Activated naive CD4-positive, alpha-beta T cell treated with anti-CD3 and anti-CD28 coated beads, Interleukin-2, amount 10 ng/mL, durations not matched to agents 7 days and 5 days (primary cell): ENCODE measurements around the gene ATP1A1.

Source experiments
- CTCF ChIA-PET: fragments of 350-600 bp; sonication (Branson Sonifier 250); formaldehyde crosslinking; loops from one replicate; lab custom pipeline; 2021; ENCODE audit warnings: antibody characterized with exemption; lab: Charles Lee
- DNase-seq: peaks from one replicate; pipeline ENCODE4 v3.0.0-alpha.2; 2020
- H3K27ac Mint-ChIP-seq: one replicate; pipeline ENCODE4 v1.8.0; 2021; ENCODE audit warnings: mild to moderate bottlenecking, moderate library complexity, mixed read lengths
- H3K27me3 Mint-ChIP-seq: one replicate; pipeline ENCODE4 v1.8.0; 2021; ENCODE audit warnings: mild to moderate bottlenecking, mixed read lengths
- H3K36me3 Mint-ChIP-seq: one replicate; pipeline ENCODE4 v1.8.0; 2021; ENCODE audit warnings: mixed read lengths
- H3K4me1 Mint-ChIP-seq: one replicate; pipeline ENCODE4 v1.8.0; 2021; ENCODE audit warnings: mixed read lengths
- H3K4me3 Mint-ChIP-seq: one replicate; pipeline ENCODE4 v1.8.0; 2021; ENCODE audit warnings: mild to moderate bottlenecking, moderate library complexity, mixed read lengths
- H3K9me3 Mint-ChIP-seq: one replicate; pipeline ENCODE4 v1.8.0; 2021; ENCODE audit warnings: mixed read lengths

The ATP1A1 gene

GRCh38 chr1:116428576-116428975 is 55.5 kb downstream of the ATP1A1 start:
- CTCF ChIA-PET: interaction anchor here (1.1 to 1.4 kb wide), 2 partner anchors 71 to 289 kb away, joined by 3 to 6 read pairs; no protein-coding TSS in a partner anchor
- Mint-ChIP-seq H3K36me3 (no peaks in the 10 kb centered on the region), H3K27me3 (peaks cover 35% of the 10 kb centered on the region), H3K4me1 (no peaks in the 10 kb centered on the region), H3K4me3 (no peak overlapping the region), H3K27ac (no peak overlapping the region), H3K9me3 (no peaks in the 10 kb centered on the region)
- DNase-seq: no peak

GRCh38 chr1:116429821-116430374 is 56.9 kb downstream of the ATP1A1 start:
- CTCF ChIA-PET: interaction anchor here (1.4 kb wide), 1 partner anchor 261 kb away, joined by 3 read pairs; no protein-coding TSS in a partner anchor
- H3K27ac Mint-ChIP-seq: no peak overlapping the region
- DNase-seq: no peak
- H3K9me3 Mint-ChIP-seq: no peaks in the 10 kb centered on the region
- no peaks in the 10 kb centered on the region for H3K36me3 Mint-ChIP-seq
- no peaks in the 10 kb centered on the region for H3K4me1 Mint-ChIP-seq
- H3K4me3 Mint-ChIP-seq: no peak overlapping the region
- H3K27me3 Mint-ChIP-seq: peaks cover 31% of the 10 kb centered on the region

GRCh38 chr1:116431870-116432500 is 58.9 kb downstream of the ATP1A1 start:
- Mint-ChIP-seq H3K4me3 (no peak overlapping the region), H3K4me1 (no peaks in the 10 kb centered on the region), H3K27ac (no peak overlapping the region), H3K9me3 (no peaks in the 10 kb centered on the region), H3K27me3 (peaks cover 28% of the 10 kb centered on the region), H3K36me3 (no peaks in the 10 kb centered on the region)
- CTCF ChIA-PET: interaction anchor here (1.0 kb wide), 1 partner anchor 53 kb away, joined by 3 read pairs; no protein-coding TSS in a partner anchor
- DNase-seq: no peak

GRCh38 chr1:116432655-116433265 is 59.7 kb downstream of the ATP1A1 start:
- H3K27me3 Mint-ChIP-seq: peaks cover 28% of the 10 kb centered on the region
- CTCF ChIA-PET: interaction anchor here (1.0 to 1.8 kb wide), 2 partner anchors 52 to 66 kb away, joined by 3 to 5 read pairs; no protein-coding TSS in a partner anchor
- H3K27ac Mint-ChIP-seq: no peak overlapping the region
- DNase-seq: no peak
- no peaks in the 10 kb centered on the region for H3K36me3 Mint-ChIP-seq
- no peaks in the 10 kb centered on the region for H3K4me1 Mint-ChIP-seq
- no peak overlapping the region for H3K4me3 Mint-ChIP-seq
- H3K9me3 Mint-ChIP-seq: no peaks in the 10 kb centered on the region

- no peak for DNase-seq
- Mint-ChIP-seq H3K9me3 (no peaks in the 10 kb centered on the region), H3K27ac (no peak overlapping the region), H3K36me3 (no peaks in the 10 kb centered on the region), H3K4me3 (no peak overlapping the region), H3K4me1 (no peaks in the 10 kb centered on the region), H3K27me3 (peaks cover 33% of the 10 kb centered on the region)
- CTCF ChIA-PET: interaction anchor here (1.1 to 1.8 kb wide), 2 partner anchors 52 to 65 kb away, joined by 3 to 5 read pairs; no protein-coding TSS in a partner anchor
Observed at GRCh38 chr1:116433275-116434257, 60.5 kb downstream of the ATP1A1 start.

- H3K27me3 Mint-ChIP-seq: peaks cover 30% of the 10 kb centered on the region
- no peak overlapping the region for H3K4me3 Mint-ChIP-seq
- H3K36me3 Mint-ChIP-seq: no peaks in the 10 kb centered on the region
- no peak for DNase-seq
- CTCF ChIA-PET: interaction anchor here (1.3 kb wide), 1 partner anchor 18 kb away, joined by 3 read pairs; no protein-coding TSS in a partner anchor
- H3K27ac Mint-ChIP-seq: no peak overlapping the region
- no peaks in the 10 kb centered on the region for H3K9me3 Mint-ChIP-seq
- no peaks in the 10 kb centered on the region for H3K4me1 Mint-ChIP-seq
Observed at GRCh38 chr1:116434849-116435248, 61.8 kb downstream of the ATP1A1 start.

- Mint-ChIP-seq H3K9me3 (no peaks in the 10 kb centered on the region), H3K4me3 (no peak overlapping the region), H3K36me3 (no peaks in the 10 kb centered on the region), H3K4me1 (no peaks in the 10 kb centered on the region), H3K27ac (no peak overlapping the region), H3K27me3 (peaks cover 35% of the 10 kb centered on the region)
- CTCF ChIA-PET: interaction anchor here (1.3 to 1.5 kb wide), 2 partner anchors 19 to 297 kb away, joined by 3 to 8 read pairs; no protein-coding TSS in a partner anchor
- DNase-seq: no peak
Observed at GRCh38 chr1:116435806-116436610, 63.0 kb downstream of the ATP1A1 start.

- no peaks in the 10 kb centered on the region for H3K9me3 Mint-ChIP-seq
- H3K27ac Mint-ChIP-seq: no peak overlapping the region
- H3K4me1 Mint-ChIP-seq: no peaks in the 10 kb centered on the region
- no peaks in the 10 kb centered on the region for H3K36me3 Mint-ChIP-seq
- CTCF ChIA-PET: interaction anchor here (1.5 kb wide), 1 partner anchor 297 kb away, joined by 8 read pairs; no protein-coding TSS in a partner anchor
- DNase-seq: no peak
- no peak overlapping the region for H3K4me3 Mint-ChIP-seq
- H3K27me3 Mint-ChIP-seq: peaks cover 38% of the 10 kb centered on the region
Observed at GRCh38 chr1:116436611-116436970, 63.5 kb downstream of the ATP1A1 start.

GRCh38 chr1:116439701-116440100 is 66.7 kb downstream of the ATP1A1 start:
- no peak for DNase-seq
- Mint-ChIP-seq H3K4me3 (no peak overlapping the region), H3K9me3 (no peaks in the 10 kb centered on the region), H3K27me3 (peaks cover 46% of the 10 kb centered on the region), H3K27ac (no peak overlapping the region), H3K4me1 (no peaks in the 10 kb centered on the region), H3K36me3 (no peaks in the 10 kb centered on the region)
- CTCF ChIA-PET: no interaction called here

GRCh38 chr1:116440731-116441130 is 67.7 kb downstream of the ATP1A1 start:
- Mint-ChIP-seq H3K4me3 (no peak overlapping the region), H3K9me3 (no peaks in the 10 kb centered on the region), H3K36me3 (no peaks in the 10 kb centered on the region), H3K27me3 (peaks cover 54% of the 10 kb centered on the region), H3K27ac (no peak overlapping the region), H3K4me1 (no peaks in the 10 kb centered on the region)
- CTCF ChIA-PET: no interaction called here
- no peak for DNase-seq

GRCh38 chr1:116445534-116445933 is 72.5 kb downstream of the ATP1A1 start:
- no peak for DNase-seq
- Mint-ChIP-seq H3K27ac (no peak overlapping the region), H3K4me3 (no peak overlapping the region), H3K4me1 (no peaks in the 10 kb centered on the region), H3K9me3 (no peaks in the 10 kb centered on the region), H3K36me3 (no peaks in the 10 kb centered on the region), H3K27me3 (peaks cover 50% of the 10 kb centered on the region)
- CTCF ChIA-PET: no interaction called here

GRCh38 chr1:116446686-116447085 is 73.6 kb downstream of the ATP1A1 start:
- Mint-ChIP-seq H3K9me3 (no peaks in the 10 kb centered on the region), H3K27me3 (peaks cover 42% of the 10 kb centered on the region)
- CTCF ChIA-PET: no interaction called here

GRCh38 chr1:116448785-116449385 is 75.8 kb downstream of the ATP1A1 start:
- Mint-ChIP-seq H3K36me3 (no peaks in the 10 kb centered on the region), H3K4me3 (no peak overlapping the region), H3K9me3 (no peaks in the 10 kb centered on the region), H3K4me1 (no peaks in the 10 kb centered on the region), H3K27me3 (peaks cover 28% of the 10 kb centered on the region), H3K27ac (no peak overlapping the region)
- DNase-seq: no peak
- CTCF ChIA-PET: interaction anchor here (0.9 to 2.2 kb wide), 3 partner anchors 23 to 298 kb away, joined by 3 to 9 read pairs (median 4); no protein-coding TSS in a partner anchor

More at GRCh38 chr1:116446686-116447085, 73.6 kb downstream of the ATP1A1 start:
- no peaks in the 10 kb centered on the region for H3K4me1 Mint-ChIP-seq
- no peaks in the 10 kb centered on the region for H3K36me3 Mint-ChIP-seq
- no peak overlapping the region for H3K4me3 Mint-ChIP-seq
- no peak for DNase-seq
- H3K27ac Mint-ChIP-seq: no peak overlapping the region
